ENCODE results near the gene USP53.
"Not testable (repeated sequence)": the region's sequence is repeated elsewhere in the genome, so short reads cannot be mapped to it uniquely, and the experiment has no call there.

Gene USP53

DNA sequence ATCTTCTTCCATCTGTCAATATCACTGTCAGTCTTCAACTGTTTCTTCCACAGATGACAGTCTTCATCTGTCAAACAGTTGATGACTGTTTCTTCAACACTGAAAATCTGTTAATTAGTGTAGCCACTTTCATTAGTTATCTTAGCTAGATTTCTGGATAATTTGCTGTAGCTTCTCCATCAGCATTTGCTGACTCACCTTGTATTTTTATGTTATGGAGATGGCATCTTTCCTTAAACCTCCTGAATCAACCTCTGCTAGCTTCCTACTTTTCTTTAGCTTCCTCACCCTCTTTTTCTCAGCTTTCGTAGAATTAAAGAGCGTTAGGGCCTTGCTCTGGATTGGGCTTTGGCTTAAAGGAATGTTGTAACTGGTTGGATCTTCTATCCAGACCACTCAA is 25.1 kb downstream of the USP53 start:
- Mint-ChIP-seq H3K4me3 (peak overlapping the region; percentile 42), H3K27me3 (no peaks in the 10 kb centered on the region), H3K27ac (peak overlapping the region; percentile 97)

DNA sequence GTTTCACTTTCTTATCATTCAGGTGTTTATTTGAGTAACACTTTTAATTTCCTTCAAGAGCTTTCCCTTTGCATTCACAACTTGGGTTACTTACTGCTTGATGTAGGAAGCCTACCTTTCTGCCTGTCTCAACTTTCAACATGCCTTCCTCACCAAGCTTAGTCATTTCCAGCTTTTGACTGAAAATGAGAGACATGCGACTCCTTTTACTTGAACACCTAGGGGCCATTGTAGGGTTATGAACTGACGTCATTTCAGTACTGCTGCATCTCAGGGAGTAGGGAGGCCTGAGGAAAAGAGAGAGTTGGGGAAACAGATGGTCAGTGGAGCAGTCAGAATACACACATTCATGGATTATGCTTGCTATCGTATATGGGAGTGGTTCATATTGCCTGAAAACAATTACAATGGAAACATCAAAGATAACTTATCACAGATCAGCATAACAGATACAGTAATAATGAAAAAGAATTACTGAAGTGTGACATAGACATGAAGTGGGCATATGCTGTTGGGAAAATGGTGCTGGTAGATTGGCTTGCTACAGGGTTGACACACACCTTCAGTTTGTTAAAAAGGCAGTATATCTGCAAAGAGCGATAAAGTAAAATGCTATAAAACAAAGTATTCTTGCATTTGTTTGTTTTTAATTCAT is 25.7 kb downstream of the USP53 start:
- Mint-ChIP-seq H3K27ac (peak overlapping the region; percentile 97), H3K4me1 (ENCODE audit: low read depth) (peaks cover 46% of the 10 kb centered on the region), H3K27me3 (no peaks in the 10 kb centered on the region), H3K36me3 (ENCODE audit: low read depth) (peaks cover 56% of the 10 kb centered on the region), H3K9me3 (no peaks in the 10 kb centered on the region), H3K4me3 (peak overlapping the region; percentile 42)
- DNase-seq: no peak

More for the DNA sequence above, 25.1 kb downstream of the USP53 start:
- Mint-ChIP-seq H3K36me3 (ENCODE audit: low read depth) (peaks cover 56% of the 10 kb centered on the region), H3K9me3 (no peaks in the 10 kb centered on the region), H3K4me1 (ENCODE audit: low read depth) (peaks cover 51% of the 10 kb centered on the region)
- DNase-seq: no peak

DNA sequence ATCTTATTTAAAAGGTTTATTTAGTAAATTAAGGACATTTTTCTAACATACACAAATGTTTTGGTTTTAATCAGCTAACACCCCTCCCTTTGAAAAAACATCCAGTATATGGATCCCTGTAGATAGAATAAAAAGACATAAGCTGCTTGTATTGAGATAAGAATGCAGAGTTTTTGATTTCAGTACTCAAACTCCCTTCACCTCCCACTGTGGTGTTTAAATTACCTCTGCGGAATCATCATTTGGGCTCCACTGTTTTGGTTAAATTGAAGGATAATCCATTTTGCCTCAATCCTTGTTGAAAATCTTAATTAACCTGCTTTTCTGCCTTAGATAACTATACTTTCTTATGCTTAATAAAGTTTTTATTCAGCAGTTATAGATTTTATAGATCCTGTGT is 27.6 kb downstream of the USP53 start:
- Mint-ChIP-seq H3K36me3 (ENCODE audit: low read depth) (peaks cover 55% of the 10 kb centered on the region), H3K4me1 (ENCODE audit: low read depth) (peaks cover 31% of the 10 kb centered on the region)

DNA sequence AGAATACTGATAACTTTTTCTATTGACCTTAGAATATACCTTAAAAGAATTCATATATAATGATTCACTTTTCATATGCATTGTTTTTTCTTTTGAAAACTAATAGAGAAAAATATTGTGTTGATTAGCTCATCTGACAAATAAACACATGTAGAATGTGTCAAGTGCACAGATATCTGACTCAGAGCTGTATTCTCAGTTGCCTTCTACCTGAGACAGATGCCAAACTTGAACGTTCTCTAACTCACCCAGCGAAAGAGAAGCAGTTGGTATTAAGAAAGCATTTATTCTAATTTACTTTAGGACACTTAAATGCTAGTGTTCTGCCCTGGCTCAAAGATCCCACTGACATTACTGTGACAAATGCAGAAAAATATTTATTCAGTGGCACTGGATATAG is 28.1 kb downstream of the USP53 start:
- H3K27me3 Mint-ChIP-seq: no peaks in the 10 kb centered on the region
- no peak overlapping the region for H3K27ac Mint-ChIP-seq
- H3K9me3 Mint-ChIP-seq: no peaks in the 10 kb centered on the region
- peaks cover 54% of the 10 kb centered on the region for H3K36me3 Mint-ChIP-seq (ENCODE audit: low read depth)
- peaks cover 30% of the 10 kb centered on the region for H3K4me1 Mint-ChIP-seq (ENCODE audit: low read depth)
- no peak overlapping the region for H3K4me3 Mint-ChIP-seq
- no peak for DNase-seq

More for the DNA sequence above, 27.6 kb downstream of the USP53 start:
- no peak overlapping the region for H3K4me3 Mint-ChIP-seq
- DNase-seq: no peak
- no peaks in the 10 kb centered on the region for H3K9me3 Mint-ChIP-seq
- H3K27ac Mint-ChIP-seq: no peak overlapping the region
- no peaks in the 10 kb centered on the region for H3K27me3 Mint-ChIP-seq

DNA sequence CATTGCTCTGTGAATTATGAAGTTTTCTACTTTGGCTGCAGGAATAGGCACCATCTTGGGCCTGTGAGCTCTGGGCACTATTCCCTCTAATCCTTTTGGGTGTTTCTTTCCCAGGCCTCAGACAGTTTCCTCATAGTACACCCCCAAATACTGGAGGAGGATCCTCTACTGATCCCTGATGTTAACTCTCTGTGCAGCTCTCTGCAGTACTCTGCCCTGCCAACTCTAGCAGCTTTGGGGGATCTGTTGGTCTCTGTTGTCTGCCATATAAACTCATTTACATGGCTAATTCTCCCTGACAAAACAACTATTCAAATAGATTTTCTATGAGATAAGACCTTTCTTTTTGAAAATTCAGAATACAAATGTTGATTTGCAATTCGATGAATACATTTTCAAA is 29.9 kb downstream of the USP53 start:
- peaks cover 58% of the 10 kb centered on the region for H3K36me3 Mint-ChIP-seq (ENCODE audit: low read depth)

DNA sequence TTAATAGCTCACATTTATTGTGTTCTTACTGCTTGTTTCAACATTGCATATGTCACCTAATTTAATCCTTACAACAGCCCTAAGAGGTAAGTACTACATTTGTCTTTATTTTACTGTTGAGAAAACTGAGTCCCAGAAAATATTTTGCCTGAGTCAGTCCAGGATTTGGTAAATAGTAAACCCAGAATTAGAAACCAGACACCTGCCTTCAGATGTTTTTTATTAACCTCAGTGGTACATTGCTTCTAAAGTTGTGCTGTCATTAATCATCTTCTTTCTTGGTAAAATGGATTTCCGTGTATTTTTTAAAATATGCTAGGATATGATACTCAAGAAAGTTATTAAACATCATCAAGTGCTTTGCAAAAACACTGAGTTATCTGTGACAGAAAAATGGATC is 31.4 kb downstream of the USP53 start:
- DNase-seq: no peak
- H3K27me3 Mint-ChIP-seq: no peaks in the 10 kb centered on the region
- peaks cover 4% of the 10 kb centered on the region for H3K4me1 Mint-ChIP-seq (ENCODE audit: low read depth)
- peaks cover 56% of the 10 kb centered on the region for H3K36me3 Mint-ChIP-seq (ENCODE audit: low read depth)
- no peaks in the 10 kb centered on the region for H3K9me3 Mint-ChIP-seq
- H3K4me3 Mint-ChIP-seq: no peak overlapping the region
- no peak overlapping the region for H3K27ac Mint-ChIP-seq

More for the DNA sequence above, 29.9 kb downstream of the USP53 start:
- no peak for DNase-seq
- Mint-ChIP-seq H3K4me3 (no peak overlapping the region), H3K27ac (no peak overlapping the region), H3K4me1 (ENCODE audit: low read depth) (peaks cover 16% of the 10 kb centered on the region), H3K9me3 (no peaks in the 10 kb centered on the region), H3K27me3 (no peaks in the 10 kb centered on the region)

DNA sequence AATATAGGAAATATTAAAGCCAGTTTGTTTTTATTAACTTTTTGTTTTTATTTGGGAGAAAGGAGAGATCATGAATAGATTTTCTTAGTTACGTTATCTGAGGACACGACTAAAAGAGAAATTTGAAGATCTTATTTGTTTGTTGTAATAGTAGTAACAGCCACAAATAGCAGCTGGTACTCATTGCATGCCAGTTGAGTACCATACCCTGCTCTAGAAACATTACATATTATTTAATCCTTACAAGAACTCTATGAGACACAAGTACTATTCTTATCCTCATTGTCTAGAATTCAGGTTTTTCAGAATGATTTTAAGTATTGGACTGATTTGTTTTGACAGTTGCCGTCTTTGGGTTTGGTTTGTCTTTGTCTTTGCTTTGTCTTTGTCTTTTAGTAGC is 31.8 kb downstream of the USP53 start:
- Mint-ChIP-seq H3K4me1 (ENCODE audit: low read depth) (peaks cover 2% of the 10 kb centered on the region), H3K27me3 (no peaks in the 10 kb centered on the region)

DNA sequence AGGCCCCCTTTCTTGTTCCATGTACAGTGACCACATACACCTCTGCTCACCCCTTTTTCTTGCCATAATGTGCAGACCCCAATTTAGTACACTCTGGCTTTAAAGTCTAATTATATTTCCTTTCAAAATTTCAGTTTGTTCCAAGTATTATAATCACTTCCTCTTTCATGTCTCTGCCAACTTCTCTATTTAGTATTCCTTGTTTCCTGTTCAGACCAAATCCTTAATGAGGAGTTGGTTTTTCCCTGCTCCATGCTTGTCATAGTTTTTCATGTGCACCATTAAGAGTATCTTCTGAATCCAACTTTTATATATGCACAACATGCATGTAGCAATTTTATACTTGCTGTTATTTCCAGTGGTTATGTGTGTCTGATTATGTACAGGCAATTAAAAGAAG is 32.3 kb downstream of the USP53 start:
- Mint-ChIP-seq H3K27me3 (no peaks in the 10 kb centered on the region), H3K4me1 (ENCODE audit: low read depth) (peaks cover 2% of the 10 kb centered on the region), H3K4me3 (no peak overlapping the region), H3K9me3 (no peaks in the 10 kb centered on the region), H3K27ac (no peak overlapping the region), H3K36me3 (ENCODE audit: low read depth) (peaks cover 56% of the 10 kb centered on the region)
- no peak for DNase-seq

More for the DNA sequence above, 31.8 kb downstream of the USP53 start:
- peaks cover 57% of the 10 kb centered on the region for H3K36me3 Mint-ChIP-seq (ENCODE audit: low read depth)
- H3K4me3 Mint-ChIP-seq: no peak overlapping the region
- no peak for DNase-seq
- H3K27ac Mint-ChIP-seq: no peak overlapping the region
- H3K9me3 Mint-ChIP-seq: no peaks in the 10 kb centered on the region

DNA sequence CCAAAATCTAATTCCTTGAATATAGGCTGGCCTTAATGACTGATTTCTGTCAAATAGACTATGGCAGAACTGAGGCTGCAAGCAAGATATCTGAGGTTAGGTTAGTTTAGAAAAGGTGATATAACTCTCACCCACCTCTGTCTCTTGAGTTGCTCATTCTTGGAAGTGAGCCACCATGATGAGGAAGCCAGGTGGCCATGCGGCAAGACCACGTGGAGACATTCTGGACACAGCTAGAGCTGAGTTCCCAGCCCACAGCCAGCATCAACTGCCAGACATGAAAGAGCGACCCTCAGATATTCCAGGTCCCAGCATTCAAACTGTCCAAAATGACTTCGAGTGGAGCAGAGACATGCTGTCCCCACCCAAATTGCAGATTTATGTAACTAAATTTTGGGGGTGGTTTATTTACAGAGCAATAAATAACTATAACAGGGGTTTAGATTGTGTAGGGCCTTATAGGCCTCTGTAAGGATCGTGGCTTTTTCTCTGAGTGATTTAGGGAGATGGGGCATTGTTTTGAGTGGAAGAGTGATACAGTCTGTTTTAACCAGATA is 33.7 kb downstream of the USP53 start:
- no peaks in the 10 kb centered on the region for H3K27me3 Mint-ChIP-seq
- H3K4me1 Mint-ChIP-seq (ENCODE audit: low read depth): peaks cover 2% of the 10 kb centered on the region
- no peak for DNase-seq
- no peak overlapping the region for H3K4me3 Mint-ChIP-seq
- peaks cover 58% of the 10 kb centered on the region for H3K36me3 Mint-ChIP-seq (ENCODE audit: low read depth)
- no peaks in the 10 kb centered on the region for H3K9me3 Mint-ChIP-seq
- no peak overlapping the region for H3K27ac Mint-ChIP-seq

DNA sequence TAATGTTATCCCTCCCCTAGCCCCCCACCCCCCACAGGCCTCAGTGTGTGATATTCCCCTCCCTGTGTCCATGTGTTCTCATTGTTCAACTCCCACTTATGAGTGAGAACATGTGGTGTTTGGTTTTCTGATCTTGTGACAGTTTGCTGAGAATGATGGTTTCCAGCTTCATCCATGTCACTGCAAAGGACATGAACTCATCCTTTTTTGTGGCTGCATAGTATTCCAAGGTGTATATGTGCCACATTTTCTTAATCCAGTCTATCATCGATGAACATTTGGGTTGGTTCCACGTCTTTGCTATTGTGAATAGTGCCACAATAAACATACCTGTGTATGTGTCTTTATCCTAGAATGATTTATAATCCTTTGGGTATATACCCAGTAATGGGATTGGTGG is 38.5 kb downstream of the USP53 start:
- not testable (repeated sequence) for H3K27me3 Mint-ChIP-seq
- H3K36me3 Mint-ChIP-seq (ENCODE audit: low read depth): peaks cover 83% of the 10 kb centered on the region

DNA sequence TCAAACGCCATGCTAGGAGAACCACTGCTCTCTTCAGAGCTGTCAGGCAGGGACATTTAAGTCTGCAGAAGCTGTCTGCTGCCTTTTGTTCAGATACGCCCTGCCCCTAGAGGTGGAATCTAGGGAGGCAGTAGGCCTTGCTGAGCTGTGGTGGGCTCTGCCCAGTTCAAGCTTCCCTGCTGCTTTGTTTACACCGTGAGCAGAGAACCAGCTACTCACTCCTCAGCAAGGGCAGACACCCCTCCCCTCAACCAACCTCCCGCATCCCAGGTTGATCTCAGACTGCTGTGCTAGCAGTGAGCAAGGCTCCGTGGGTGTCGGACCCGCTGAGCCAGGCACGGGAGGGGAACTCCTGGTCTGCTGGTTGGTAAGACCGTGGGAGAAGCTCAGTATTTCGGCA is 42.7 kb downstream of the USP53 start:
- H3K36me3 Mint-ChIP-seq (ENCODE audit: low read depth): peaks cover 90% of the 10 kb centered on the region
- H3K4me1 Mint-ChIP-seq (ENCODE audit: low read depth); H3K27ac Mint-ChIP-seq; DNase-seq; H3K4me3 Mint-ChIP-seq; H3K27me3 Mint-ChIP-seq; H3K9me3 Mint-ChIP-seq: not testable (repeated sequence)

More for the DNA sequence above, 38.5 kb downstream of the USP53 start:
- not testable (repeated sequence) for H3K4me1 Mint-ChIP-seq (ENCODE audit: low read depth); H3K9me3 Mint-ChIP-seq; H3K27ac Mint-ChIP-seq; DNase-seq; H3K4me3 Mint-ChIP-seq

DNA sequence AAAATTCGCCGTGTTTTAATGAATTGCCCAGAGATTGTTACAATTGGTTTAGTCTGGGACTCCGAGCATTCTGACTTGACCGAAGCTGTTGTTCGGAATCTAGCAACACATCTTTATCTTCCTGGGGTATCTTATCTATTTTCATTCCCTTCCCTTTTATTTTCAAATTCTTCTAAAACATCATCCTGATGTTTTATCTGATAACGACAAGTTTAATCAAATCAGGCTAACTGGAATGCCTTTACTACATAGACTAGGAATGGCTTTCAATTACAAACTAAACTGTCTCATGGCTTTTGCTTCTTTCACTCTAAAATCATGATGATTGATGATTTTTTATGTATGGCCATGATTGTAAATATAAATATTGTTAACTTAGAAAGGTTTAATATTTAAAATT is 48.0 kb downstream of the USP53 start:
- DNase-seq: no peak

DNA sequence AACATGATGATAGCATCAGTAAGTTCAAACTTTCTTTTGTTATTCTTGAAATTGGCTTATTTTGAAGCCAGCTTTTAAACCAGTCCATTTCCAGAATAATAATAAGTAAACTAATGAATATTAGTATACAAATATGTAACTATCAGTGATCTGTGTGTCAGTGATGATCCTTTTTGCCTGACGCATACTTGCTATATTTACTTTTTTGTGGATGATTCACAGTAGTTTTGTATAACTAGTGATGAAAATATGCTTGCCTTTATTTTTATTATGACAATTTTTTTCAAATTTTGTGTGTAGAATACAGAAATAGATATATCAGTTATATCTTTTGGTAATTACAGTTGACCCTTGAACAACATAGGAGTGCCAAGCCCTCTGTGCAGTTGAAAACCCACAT is 49.5 kb downstream of the USP53 start:
- DNase-seq: no peak
- peaks cover 23% of the 10 kb centered on the region for H3K4me1 Mint-ChIP-seq (ENCODE audit: low read depth)
- peaks cover 5% of the 10 kb centered on the region for H3K9me3 Mint-ChIP-seq
- H3K4me3 Mint-ChIP-seq: no peak overlapping the region
- peaks cover 77% of the 10 kb centered on the region for H3K36me3 Mint-ChIP-seq (ENCODE audit: low read depth)
- H3K27ac Mint-ChIP-seq: no peak overlapping the region
- no peaks in the 10 kb centered on the region for H3K27me3 Mint-ChIP-seq

More for the DNA sequence above, 48.0 kb downstream of the USP53 start:
- Mint-ChIP-seq H3K36me3 (ENCODE audit: low read depth) (peaks cover 75% of the 10 kb centered on the region), H3K27ac (no peak overlapping the region), H3K4me3 (no peak overlapping the region), H3K4me1 (ENCODE audit: low read depth) (peaks cover 12% of the 10 kb centered on the region), H3K9me3 (no peaks in the 10 kb centered on the region), H3K27me3 (no peaks in the 10 kb centered on the region)

DNA sequence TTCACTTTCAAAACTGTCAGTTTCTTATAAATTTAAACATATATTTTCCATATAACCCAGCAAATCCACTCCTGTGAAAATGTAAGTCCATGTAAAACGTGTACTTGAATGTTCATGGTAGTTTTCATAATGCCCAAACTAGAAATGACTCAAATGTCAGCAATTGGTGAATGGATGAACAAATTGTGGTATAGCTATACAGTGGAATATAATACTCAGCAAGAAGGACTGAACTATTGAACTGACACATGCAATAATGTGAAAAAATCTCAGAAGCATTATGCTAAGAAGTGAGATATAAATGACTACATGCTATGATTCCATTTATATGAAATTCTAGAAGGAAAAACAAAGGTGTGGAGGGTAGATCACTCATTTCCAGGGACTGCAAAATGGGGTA is 52.2 kb downstream of the USP53 start:
- H3K27me3 Mint-ChIP-seq: no peaks in the 10 kb centered on the region

DNA sequence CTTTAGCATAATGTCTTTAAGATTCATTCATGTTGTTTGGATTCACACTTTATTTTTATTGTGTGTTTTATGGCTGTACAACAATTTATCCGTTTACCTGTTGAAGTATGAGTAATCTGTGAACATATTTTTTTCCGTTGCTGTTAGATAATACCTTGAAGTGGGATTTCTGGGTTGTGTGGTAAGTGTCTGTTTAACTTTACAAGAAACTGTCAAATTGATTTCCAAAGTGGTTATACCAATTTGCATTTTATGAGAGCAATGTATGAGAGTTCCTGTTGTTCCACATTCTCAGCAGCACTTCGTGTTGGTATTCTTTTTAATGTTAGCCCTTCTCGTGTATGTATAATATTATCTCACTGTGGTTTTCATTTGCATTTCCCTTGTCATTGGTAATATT is 53.6 kb downstream of the USP53 start:
- DNase-seq: no peak
- H3K4me3 Mint-ChIP-seq: no peak overlapping the region
- peaks cover 23% of the 10 kb centered on the region for H3K4me1 Mint-ChIP-seq (ENCODE audit: low read depth)
- H3K27ac Mint-ChIP-seq: peak overlapping the region; percentile 76
- H3K9me3 Mint-ChIP-seq: peaks cover 5% of the 10 kb centered on the region
- H3K27me3 Mint-ChIP-seq: no peaks in the 10 kb centered on the region
- peaks cover 73% of the 10 kb centered on the region for H3K36me3 Mint-ChIP-seq (ENCODE audit: low read depth)

More for the DNA sequence above, 52.2 kb downstream of the USP53 start:
- Mint-ChIP-seq H3K27ac (peak overlapping the region; percentile 66), H3K4me1 (ENCODE audit: low read depth) (peaks cover 23% of the 10 kb centered on the region), H3K4me3 (no peak overlapping the region), H3K36me3 (ENCODE audit: low read depth) (peaks cover 72% of the 10 kb centered on the region), H3K9me3 (peaks cover 5% of the 10 kb centered on the region)
- no peak for DNase-seq
